Skeletal muscle cell (primary cell): Measurements from ENCODE around the gene R3HDM1.

ENCODE experiments used
- DNase-seq: peaks from one replicate; pipeline ENCODE4 v3.0.0-alpha.2; 2010; ENCODE audit warnings: low read depth
- H3K4me3 ChIP-seq: 2 replicates; pipeline ENCODE4 v1.5.1; 2011; ENCODE audit warnings: low read depth, mild to moderate bottlenecking, control low read depth, low read length, moderate library complexity

R3HDM1 gene

GRCh38 chr2:135755573-135755972 is 224.3 kb downstream of the R3HDM1 start:
- no peak for DNase-seq
- no peak overlapping the region for H3K4me3 ChIP-seq

GRCh38 chr2:135756692-135757091 is 225.4 kb downstream of the R3HDM1 start:
- DNase-seq, result no peak
- H3K4me3 ChIP-seq, result no peak overlapping the region

GRCh38 chr2:135762022-135762421 is 230.7 kb downstream of the R3HDM1 start:
- no peak overlapping the region for H3K4me3 ChIP-seq
- no peak for DNase-seq

GRCh38 chr2:135762530-135762929 is 231.2 kb downstream of the R3HDM1 start:
- no peak for DNase-seq
- H3K4me3 ChIP-seq, result no peak overlapping the region

GRCh38 chr2:135768863-135769262 is 237.6 kb downstream of the R3HDM1 start:
- H3K4me3 ChIP-seq, result no peak overlapping the region
- DNase-seq, result no peak

GRCh38 chr2:135773319-135773718 is 242.0 kb downstream of the R3HDM1 start:
- DNase-seq, result no peak
- H3K4me3 ChIP-seq, result no peak overlapping the region

GRCh38 chr2:135773917-135774316 is 242.6 kb downstream of the R3HDM1 start:
- no peak overlapping the region for H3K4me3 ChIP-seq
- DNase-seq, result peak; percentile 16
